Endothelial cell of umbilical vein (primary cell): ENCODE results near the gene LPIN1. TPM values are rescaled to one million over a fixed set of nuclear protein-coding genes. Genes with fewer than 3 reads are reported as not detected.

Experiments used
- BruUV-seq: library from RNA; stranded (reverse); fragments of 400-500 nt; replicated peaks from 2 replicates; lab custom pipeline; 2021; lab: Mats Ljungman, UMichigan
- CTCF ChIA-PET: fragments of 300-600, 350-600 bp; sonication (Branson Sonifier 250); formaldehyde crosslinking; loops from one replicate; lab custom pipeline; 2021; ENCODE audit warnings: antibody characterized with exemption, inconsistent platforms; lab: Charles Lee
- POLR2A ChIA-PET: fragments of 300-600, 350-600 bp; sonication (Branson Sonifier 250); formaldehyde crosslinking; loops from one replicate; lab custom pipeline; 2021; ENCODE audit warnings: antibody characterized with exemption, inconsistent platforms; lab: Charles Lee
- DNase-seq: peaks from one replicate; pipeline ENCODE4 v3.0.0-alpha.2; 2011; ENCODE audit warnings: low read depth, low spot score
- FAIRE-seq: peaks from 2 replicates; lab custom pipeline; 2011; peaks lifted over from hg19 to GRCh38; lab: Jason Lieb, UNC
- H2AFZ ChIP-seq: 2 replicates; pipeline ENCODE4 v1.6.0; 2012; ENCODE audit warnings: low read depth, low read length, control low read depth, inconsistent platforms
- H3K27ac ChIP-seq: 2 replicates; pipeline ENCODE4 v1.5.1; 2011; ENCODE audit warnings: low read depth, mild to moderate bottlenecking, control low read depth, low read length, moderate library complexity; ENCODE audit not compliant: insufficient read depth
- H3K27me3 ChIP-seq, 2 experiments: 2 replicates each; pipeline versions ENCODE4 v1.6.0 to v1.6.1; 2011; ENCODE audit warnings: low read length in 2 of 2, mixed read lengths in 1 of 2; ENCODE audit not compliant: control insufficient read depth in 2 of 2, insufficient read depth in 2 of 2
- H3K36me3 ChIP-seq, 2 experiments: 2 replicates in 1 of 2; 3 replicates in 1 of 2; pipeline ENCODE4 v1.5.1; 2011; ENCODE audit warnings: low read length in 2 of 2, mild to moderate bottlenecking in 1 of 2, moderate library complexity in 1 of 2; ENCODE audit not compliant: control insufficient read depth in 2 of 2, insufficient read depth in 2 of 2; ENCODE audit errors: extremely low read depth in 1 of 2
- H3K4me1 ChIP-seq: 3 replicates; pipeline ENCODE4 v1.5.1; 2011; ENCODE audit warnings: mild to moderate bottlenecking, low read length; ENCODE audit not compliant: control insufficient read depth, insufficient read depth; ENCODE audit errors: extremely low read depth
- H3K4me2 ChIP-seq: 2 replicates; pipeline ENCODE4 v1.6.1; 2011; ENCODE audit warnings: low read length, control low read depth, mixed read lengths; ENCODE audit not compliant: insufficient read depth
- H3K4me3 ChIP-seq, 3 experiments: fragments of 200-600 bp in 1 of 3; sonication (generic), shearing (Covaris generic) in 1 of 3; replicated peaks in 1 of 3; 2 replicates each; pipeline ENCODE4 v1.5.1; 2011 to 2016; ENCODE audit warnings: control low read depth in 3 of 3, low read length in 3 of 3, mild to moderate bottlenecking in 2 of 3, inconsistent platforms in 1 of 3, low read depth in 1 of 3, moderate library complexity in 1 of 3; ENCODE audit not compliant: insufficient read depth in 1 of 3
- H3K79me2 ChIP-seq: 2 replicates; pipeline ENCODE4 v1.6.0; 2012; ENCODE audit warnings: low read length, inconsistent platforms; ENCODE audit not compliant: control insufficient read depth, insufficient read depth
- H3K9ac ChIP-seq: replicated peaks from 2 replicates; pipeline ENCODE3; 2011; ENCODE audit warnings: low read length, control low read depth; ENCODE audit not compliant: insufficient read depth; ENCODE audit errors: extremely low read depth
- H3K9me1 ChIP-seq: replicated peaks from 3 replicates; pipeline ENCODE4 v1.6.0; 2011; ENCODE audit warnings: mild to moderate bottlenecking, low read length; ENCODE audit not compliant: control insufficient read depth, insufficient read depth; ENCODE audit errors: extremely low read depth
- H3K9me3 ChIP-seq: replicated peaks from 2 replicates; pipeline ENCODE4 v1.5.1; 2012; ENCODE audit warnings: low read length, inconsistent platforms; ENCODE audit not compliant: control insufficient read depth, insufficient read depth
- H4K20me1 ChIP-seq: replicated peaks from 2 replicates; pipeline ENCODE3; 2011; ENCODE audit warnings: mild to moderate bottlenecking, low read length; ENCODE audit not compliant: control insufficient read depth, insufficient read depth; ENCODE audit errors: extremely low read depth
- CTCF ChIP-seq, 2 donors: IDR thresholded peaks; 1 replicate in 1 of 2; 2 replicates in 1 of 2; pipeline ENCODE4 v1.5.1; 2011; ENCODE audit warnings: low read length in 2 of 2, mild to moderate bottlenecking in 2 of 2, moderate library complexity in 2 of 2, control low read depth in 1 of 2, inconsistent platforms in 1 of 2, low read depth in 1 of 2; ENCODE audit not compliant: insufficient read depth in 1 of 2; ENCODE audit errors: extremely low read depth in 1 of 2
- EZH2 ChIP-seq: IDR thresholded peaks from 2 replicates; pipeline ENCODE4 v1.6.1; 2012; ENCODE audit warnings: borderline replicate concordance, low read depth, mild to moderate bottlenecking, moderate library complexity, low read length, inconsistent platforms; ENCODE audit not compliant: severe bottlenecking
- FOS ChIP-seq: IDR thresholded peaks from 2 replicates; pipeline ENCODE4 v1.6.1; 2011; ENCODE audit warnings: mild to moderate bottlenecking, low read length, moderate library complexity, borderline replicate concordance; ENCODE audit not compliant: insufficient read depth
- GATA2 ChIP-seq: IDR thresholded peaks from 2 replicates; pipeline ENCODE4 v1.7.0; 2011; ENCODE audit warnings: low read depth, mild to moderate bottlenecking, moderate library complexity, mixed read lengths, low read length; ENCODE audit not compliant: insufficient read length, insufficient read depth
- JUN ChIP-seq: IDR thresholded peaks from 2 replicates; pipeline ENCODE4 v1.6.1; 2011; ENCODE audit warnings: borderline replicate concordance, low read depth; ENCODE audit not compliant: insufficient read length, insufficient read depth
- MAX ChIP-seq: IDR thresholded peaks from 2 replicates; pipeline ENCODE4 v1.6.1; 2011; ENCODE audit not compliant: insufficient read depth, insufficient read length
- MYC ChIP-seq: IDR thresholded peaks from one replicate; pipeline ENCODE4 v1.6.1; 2011; ENCODE audit warnings: mild to moderate bottlenecking, low read depth, low read length
- POLR2A ChIP-seq: IDR thresholded peaks from 2 replicates; pipeline ENCODE4 v1.6.1; 2012; ENCODE audit warnings: low read depth, mild to moderate bottlenecking, control low read depth, low read length
- POLR2AphosphoS5 ChIP-seq: IDR thresholded peaks from 2 replicates; pipeline ENCODE4 v1.6.1; 2012; ENCODE audit warnings: low read depth, mild to moderate bottlenecking, control low read depth, low read length, moderate library complexity; ENCODE audit not compliant: insufficient read depth
- dilution Hi-C: fragments of 300-500 bp; cut with MboI; formaldehyde crosslinking; loops from one replicate; pipeline ENCODE4 v1.15.0; 2019; ENCODE audit warnings: low sequenced_read_pairs; ENCODE audit not compliant: extremely low pct_ligation_motif_present
- intact Hi-C: fragments of 100-400 bp; cut with micrococcal nuclease; formaldehyde crosslinking; loops from one replicate; pipeline ENCODE4 v1.10.0; 2022
- polyA plus RNA-seq, 4 experiments: library from polyadenylated mRNA; depleted of rRNA in 3 of 4; stranded (reverse) in 3 of 4; unstranded in 1 of 4; fragments of >200 nt; gene quantifications; 2 replicates each; pipeline versions ENCODE4 v1.2.1 to v1.2.3, GENCODE V29; 2011 to 2012; ENCODE audit warnings: missing spikeins in 1 of 4
- total RNA-seq: library from RNA; stranded (reverse); gene quantifications from 2 replicates; pipeline ENCODE4 v1.2.3, GENCODE V29; 2021

Gene LPIN1
- total and polyA plus RNA-seq, 2 donors (not counting 3 experiments of a cell fraction or from before 2014, with no cell fraction given): 26.6 to 80.4 TPM

- Histone ChIP-seq H3K79me2 (peaks cover 64% of the 10 kb centered on the region), H3K27ac (no peak overlapping the region), H3K4me2 (peak overlapping the region; percentile 96), H4K20me1 (no peaks in the 10 kb centered on the region), H3K9ac (peak overlapping the region; percentile 83), H3K27me3 (no peaks in the 10 kb centered on the region), H2AFZ (no peak overlapping the region), H3K9me3 (no peaks in the 10 kb centered on the region), H3K36me3 (no peaks in the 10 kb centered on the region), H3K9me1 (no peaks in the 10 kb centered on the region), H3K4me1 (peaks cover 53% of the 10 kb centered on the region), H3K4me3 (peak overlapping the region in 2 of 3 experiments; percentile 89 to 90)
- dilution Hi-C loops (no loop called here), intact Hi-C loops (loop anchor here (10.0 kb wide), 3 partner anchors 283 to 813 kb away; partner anchors contain the start of gene E2F6)
- TF ChIP-seq MYC: no peak
- no peak for TF ChIP-seq POLR2AphosphoS5
- TF ChIP-seq JUN: no peak
- no peak for TF ChIP-seq FOS
- TF ChIP-seq EZH2: no peak
- TF ChIP-seq MAX: no peak
- TF ChIP-seq CTCF (IDR thresholded peaks at IDR 0.05; ENCODE audit: extremely low read depth in 1 of 2, insufficient read depth in 1 of 2, low read depth in 1 of 2, low read length in 2 of 2): no peak
- TF ChIP-seq POLR2A: no peak
- no peak for TF ChIP-seq GATA2
- DNase-seq: no peak
- ChIA-PET POLR2A (interaction anchor here (1.3 kb wide), 1 partner anchor 51 kb away, joined by 3 read pairs; no protein-coding TSS in a partner anchor), CTCF (interaction anchor here (0.7 to 5.0 kb wide), 5 partner anchors 13 to 60 kb away, joined by 3 to 69 read pairs (median 9); no protein-coding TSS in a partner anchor)
- no TSS peak for BruUV-seq
- FAIRE-seq: peak; percentile 70
These were observed 1.8 kb downstream of the LPIN1 start for GRCh38 chr2:11748018-11748860.
